ENCODE data around the gene SLC25A5.

- TF ChIP-seq, protein P1, sequence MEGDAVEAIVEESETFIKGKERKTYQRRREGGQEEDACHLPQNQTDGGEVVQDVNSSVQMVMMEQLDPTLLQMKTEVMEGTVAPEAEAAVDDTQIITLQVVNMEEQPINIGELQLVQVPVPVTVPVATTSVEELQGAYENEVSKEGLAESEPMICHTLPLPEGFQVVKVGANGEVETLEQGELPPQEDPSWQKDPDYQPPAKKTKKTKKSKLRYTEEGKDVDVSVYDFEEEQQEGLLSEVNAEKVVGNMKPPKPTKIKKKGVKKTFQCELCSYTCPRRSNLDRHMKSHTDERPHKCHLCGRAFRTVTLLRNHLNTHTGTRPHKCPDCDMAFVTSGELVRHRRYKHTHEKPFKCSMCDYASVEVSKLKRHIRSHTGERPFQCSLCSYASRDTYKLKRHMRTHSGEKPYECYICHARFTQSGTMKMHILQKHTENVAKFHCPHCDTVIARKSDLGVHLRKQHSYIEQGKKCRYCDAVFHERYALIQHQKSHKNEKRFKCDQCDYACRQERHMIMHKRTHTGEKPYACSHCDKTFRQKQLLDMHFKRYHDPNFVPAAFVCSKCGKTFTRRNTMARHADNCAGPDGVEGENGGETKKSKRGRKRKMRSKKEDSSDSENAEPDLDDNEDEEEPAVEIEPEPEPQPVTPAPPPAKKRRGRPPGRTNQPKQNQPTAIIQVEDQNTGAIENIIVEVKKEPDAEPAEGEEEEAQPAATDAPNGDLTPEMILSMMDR (conservative IDR thresholded peaks at IDR 0.05; ENCODE audit: low read length) = no peak
- no peak for TF ChIP-seq EZH2phosphoT487 (IDR thresholded peaks at IDR 0.05; ENCODE audit: borderline replicate concordance)
Observed at GRCh38 chrX:119419898-119420297, 48.3 kb upstream of the SLC25A5 start.

Data from Loucy (cell line).